SHP77 (cell line): ENCODE data around the gene MGAM2.

ENCODE experiments used
- DNase-seq, 2 experiments: peaks; one replicate each; lab custom pipeline; 2025; lab: John Stamatoyannopoulos, UW

Gene MGAM2

DNA sequence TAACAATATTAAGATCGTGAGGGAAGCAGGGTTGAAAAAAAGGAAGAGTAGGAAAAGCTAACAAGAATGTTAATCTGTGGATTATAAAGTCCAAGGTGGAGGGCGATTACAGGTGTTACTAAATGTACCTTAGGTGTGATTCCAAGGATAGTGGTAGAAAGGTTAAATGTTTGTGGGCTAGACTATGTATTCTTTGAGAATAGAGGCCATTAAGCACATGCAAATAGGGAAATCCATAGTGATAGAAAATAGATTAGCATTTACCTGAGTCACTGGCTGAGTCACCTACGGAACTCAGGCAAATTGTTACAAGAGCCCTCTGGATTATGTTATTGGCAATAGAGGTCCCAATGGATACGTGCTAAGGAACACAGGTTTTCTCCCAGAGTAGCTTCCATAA, 9.0 kb downstream of the MGAM2 start:
- DNase-seq = no peak

DNA sequence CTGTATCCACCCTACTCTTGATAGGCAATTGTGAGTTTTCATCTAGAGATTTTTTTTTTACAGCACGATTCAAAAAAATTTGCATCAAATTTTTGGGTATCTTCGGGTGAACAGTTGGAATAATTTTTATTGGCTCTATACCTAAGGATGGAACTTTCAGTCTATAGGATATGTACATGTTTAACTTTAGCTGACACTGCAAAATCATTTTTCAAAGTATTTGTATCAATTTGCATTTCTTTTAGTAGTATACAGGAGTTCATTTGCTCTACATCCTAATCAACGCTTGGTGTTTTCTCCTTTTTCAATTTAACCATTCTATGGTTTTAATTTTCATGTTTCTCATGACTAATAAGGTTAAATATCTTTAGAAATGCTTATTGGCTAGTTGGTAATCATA, 11.7 kb downstream of the MGAM2 start:
- no peak for DNase-seq

DNA sequence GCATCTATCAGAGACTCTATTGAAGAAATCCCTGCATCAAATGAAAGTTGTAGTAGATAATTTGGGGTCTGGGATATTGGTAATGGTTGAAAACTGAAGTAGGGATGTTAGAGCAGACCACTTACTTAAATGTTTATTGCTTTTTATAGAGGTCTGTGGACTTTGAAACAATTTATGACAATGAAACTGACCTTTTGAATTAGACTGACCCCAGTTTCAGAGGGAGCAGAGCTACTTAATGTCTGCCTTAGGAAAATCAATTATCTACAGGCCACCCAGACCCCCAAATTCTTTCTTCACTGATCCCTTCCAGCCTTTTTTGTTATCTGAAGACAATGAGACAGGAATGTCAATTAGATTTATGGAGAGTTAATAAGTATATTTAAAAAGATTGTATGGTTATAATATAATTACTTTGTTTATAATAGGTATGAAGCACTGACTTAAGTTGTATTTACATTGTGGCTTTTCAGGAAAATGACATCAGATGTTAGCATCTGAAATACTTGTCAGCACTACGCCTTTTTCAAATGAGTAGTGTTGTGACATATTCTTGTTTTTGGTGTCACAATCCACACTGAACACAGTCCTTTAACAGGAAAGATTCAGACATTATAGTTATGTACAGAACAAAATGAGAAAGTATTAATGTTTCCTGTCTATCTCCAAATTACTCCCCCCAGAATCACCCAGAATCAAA, 13.9 kb downstream of the MGAM2 start:
- DNase-seq = no peak

DNA sequence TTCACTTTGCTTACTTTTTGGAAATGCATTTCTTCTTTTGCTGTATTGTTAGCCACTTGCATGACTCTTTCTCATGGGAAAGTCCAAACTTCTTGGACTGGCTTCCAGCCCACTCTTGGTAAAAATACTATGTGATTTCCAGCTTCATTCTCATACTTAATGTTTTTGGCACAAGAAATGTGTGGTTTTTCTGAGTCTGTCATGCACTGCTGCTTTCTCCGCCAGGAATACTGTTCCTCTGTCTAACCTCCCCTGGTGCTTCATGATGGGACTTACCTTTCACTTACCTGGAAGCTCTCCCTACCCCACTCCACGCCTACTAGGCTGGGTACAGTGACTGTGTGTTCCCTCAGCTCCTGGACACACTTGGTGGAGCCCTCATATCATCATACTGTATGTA, 18.7 kb downstream of the MGAM2 start:
- DNase-seq = no peak

DNA sequence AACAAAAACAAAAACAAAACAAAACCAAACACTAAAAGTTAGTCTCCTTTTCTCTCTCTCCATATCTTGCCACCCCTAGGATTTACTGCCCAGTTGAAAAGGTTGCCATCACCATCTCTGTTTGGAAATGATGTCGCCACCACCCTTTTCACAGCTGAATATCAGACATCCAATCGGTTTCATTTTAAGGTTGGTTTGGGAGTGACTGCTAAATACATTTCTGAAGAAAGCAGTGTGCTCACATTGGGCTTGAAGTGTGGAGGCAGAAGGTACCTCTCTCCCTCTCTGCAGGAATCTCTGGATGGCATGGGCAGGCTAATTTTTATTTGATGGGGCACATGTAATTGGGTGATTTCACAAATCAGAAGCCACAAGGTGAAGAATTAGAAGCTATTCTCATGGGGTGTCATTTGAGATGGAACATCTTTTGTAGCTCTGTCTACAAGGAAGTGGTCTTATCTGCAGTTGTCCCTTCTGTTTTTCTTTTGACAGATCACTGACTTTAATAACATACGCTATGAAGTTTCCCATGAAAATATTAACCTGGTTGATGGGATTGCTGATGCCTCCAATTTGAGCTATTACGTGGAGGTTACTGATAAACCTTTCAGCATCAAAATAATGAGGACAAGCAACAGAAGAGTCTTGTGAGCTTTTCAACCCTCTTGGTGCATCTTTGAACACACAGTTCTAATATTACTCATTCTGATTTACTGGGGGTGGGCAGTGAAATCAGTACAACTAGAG, 20.1 kb downstream of the MGAM2 start:
- no peak for DNase-seq

DNA sequence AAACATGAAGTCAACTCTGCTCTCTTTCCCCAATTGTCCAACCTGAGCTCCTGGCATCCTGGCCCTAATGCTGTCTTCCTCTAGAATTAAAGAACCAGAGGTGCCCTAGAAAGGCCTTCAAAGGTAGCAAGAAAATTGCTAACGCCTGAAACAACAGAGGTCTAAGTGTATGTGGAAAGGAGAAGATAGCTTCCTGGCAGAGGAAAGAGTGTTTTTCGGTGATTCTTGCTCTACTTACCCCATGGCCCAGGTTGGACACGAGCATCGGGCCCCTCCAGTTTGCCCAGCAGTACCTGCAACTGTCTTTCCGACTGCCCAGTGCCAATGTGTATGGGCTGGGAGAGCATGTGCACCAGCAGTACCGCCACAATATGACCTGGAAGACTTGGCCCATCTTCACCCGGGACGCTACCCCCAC, 22.2 kb downstream of the MGAM2 start:
- no peak for DNase-seq

DNA sequence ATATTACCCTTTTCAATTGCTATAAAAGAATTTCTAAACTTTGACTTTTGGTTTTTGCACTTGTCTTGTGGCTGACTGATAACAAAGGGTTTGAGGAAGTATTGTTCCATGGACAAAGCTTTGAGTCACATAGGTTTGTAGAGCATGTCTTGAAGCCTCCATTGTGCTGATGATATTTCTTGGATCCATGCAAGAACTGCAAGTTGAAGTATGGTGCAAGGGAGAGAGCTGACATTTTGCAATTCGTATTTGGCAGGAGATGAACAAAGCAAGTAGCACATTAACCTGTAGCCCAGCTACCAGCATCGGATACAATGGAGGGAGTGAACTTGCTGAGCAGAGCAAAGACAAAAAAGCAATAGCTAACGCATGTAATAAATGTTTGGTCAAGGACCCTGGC, 23.4 kb downstream of the MGAM2 start:
- no peak for DNase-seq

DNA sequence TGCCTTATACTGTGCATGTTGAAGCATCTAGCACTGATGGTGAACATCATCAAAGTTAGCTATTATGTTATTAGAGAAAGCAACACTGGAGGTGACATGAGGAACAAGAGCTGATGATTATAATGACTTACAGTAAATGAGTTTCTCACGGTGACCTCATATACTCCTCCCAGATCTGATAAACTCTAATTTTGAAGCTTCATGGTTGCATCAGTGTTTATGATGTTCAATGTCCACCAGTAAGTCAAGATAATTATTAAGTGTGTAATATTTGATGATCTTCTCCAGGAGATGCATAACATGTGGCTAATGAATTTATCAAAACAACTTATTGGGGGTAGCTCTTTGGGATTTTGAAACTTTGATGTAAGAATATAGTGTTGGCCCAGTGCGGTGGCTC, 27.5 kb downstream of the MGAM2 start:
- no peak for DNase-seq

DNA sequence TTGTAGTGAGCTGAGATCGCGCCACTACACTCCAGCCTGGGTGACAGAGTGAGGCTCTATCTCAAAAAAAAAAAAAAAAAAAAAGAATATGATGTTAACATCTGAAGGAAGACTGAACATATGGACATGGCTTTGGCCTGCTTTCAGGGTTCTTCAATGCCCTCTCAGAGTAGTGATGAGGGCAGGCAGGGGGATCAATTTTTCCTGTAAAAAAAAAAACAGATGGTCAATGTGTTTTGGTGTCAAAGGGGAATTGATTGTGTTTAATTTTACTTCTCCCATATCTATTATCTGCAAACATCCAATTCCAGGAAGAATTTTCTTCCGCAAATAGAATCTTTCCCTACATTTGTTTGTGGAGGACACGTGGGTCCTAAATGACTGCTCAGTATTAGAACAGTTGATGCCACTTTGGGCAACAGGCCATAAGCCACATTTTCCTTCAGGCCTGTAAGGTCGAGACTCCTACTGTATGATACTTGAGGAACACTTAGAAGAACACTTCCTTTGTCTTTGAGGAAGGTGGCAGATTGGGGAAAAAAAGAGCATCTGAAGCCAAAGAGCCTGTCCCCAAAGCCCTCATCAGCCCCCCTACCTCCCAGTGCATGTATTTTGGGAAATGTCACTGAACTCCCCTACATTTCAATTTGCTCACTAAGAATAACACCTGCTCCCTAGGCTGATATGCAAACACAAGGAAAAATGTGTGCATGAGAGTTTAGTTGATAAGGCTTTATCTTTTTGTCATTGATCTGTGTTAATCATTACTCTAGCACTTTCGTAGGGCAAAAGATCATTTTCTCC, 28.3 kb downstream of the MGAM2 start:
- DNase-seq = no peak

DNA sequence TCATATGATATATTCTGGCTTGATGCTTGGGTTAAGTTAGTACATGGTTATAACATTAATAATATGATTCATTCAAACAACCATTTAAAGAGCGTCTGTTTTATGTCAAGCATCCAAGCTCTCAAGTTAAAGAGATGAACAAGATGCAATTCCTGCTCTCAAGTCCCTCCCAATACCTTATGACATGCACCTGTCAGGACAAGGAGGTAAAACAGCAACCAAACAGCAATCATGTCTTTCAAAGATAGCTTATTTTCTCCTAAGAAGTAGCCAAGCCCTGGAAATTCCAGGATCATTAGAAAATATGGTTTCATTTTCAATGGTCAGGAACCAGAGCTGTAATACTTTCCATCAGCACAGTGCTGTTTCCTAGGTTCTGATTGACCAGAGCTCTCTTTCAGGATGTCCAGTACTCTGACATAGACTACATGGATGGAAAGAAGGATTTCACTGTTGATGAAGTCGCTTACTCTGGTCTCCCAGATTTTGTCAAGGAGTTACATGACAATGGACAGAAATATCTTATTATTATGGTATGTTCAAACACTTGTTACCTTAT, 29.0 kb downstream of the MGAM2 start:
- no peak for DNase-seq

DNA sequence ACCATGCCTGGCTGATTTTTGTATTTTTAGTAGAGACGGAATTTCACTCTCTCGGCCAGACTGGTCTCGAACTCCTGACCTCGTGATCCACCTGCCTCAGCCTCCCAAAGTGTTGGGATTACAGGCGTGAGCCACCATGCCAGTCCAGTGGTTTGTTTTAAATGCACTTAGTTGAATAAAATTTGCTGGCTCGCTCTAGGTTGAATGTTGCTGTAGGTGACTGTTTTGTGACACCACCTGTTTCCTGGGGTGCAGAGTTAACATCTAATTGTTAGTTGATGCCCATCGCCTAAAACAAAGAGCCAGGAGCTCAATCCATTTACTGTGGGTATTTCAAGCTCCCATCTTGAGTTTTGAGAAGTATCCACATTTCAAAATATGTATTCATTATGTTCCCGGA, 31.2 kb downstream of the MGAM2 start:
- no peak for DNase-seq

DNA sequence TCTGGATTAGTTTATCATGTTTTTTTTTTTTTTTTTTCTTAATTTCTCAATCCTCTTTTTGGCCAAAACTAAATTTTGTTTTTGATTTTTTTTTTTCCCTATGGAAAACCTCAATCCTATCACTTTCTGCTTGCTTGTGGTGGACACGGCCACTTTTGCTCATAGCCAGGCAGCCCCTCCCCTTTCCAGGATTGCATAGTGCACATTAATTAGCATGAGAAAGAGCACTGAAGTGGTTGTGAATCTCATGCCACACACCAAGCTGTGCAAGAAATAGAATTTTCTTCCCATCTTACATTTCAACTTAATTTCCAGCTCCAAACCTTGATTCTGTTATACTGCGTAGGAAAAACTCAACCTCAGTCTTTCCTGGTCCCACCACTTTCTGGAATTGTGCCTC, 34.6 kb downstream of the MGAM2 start:
- no peak for DNase-seq

DNA sequence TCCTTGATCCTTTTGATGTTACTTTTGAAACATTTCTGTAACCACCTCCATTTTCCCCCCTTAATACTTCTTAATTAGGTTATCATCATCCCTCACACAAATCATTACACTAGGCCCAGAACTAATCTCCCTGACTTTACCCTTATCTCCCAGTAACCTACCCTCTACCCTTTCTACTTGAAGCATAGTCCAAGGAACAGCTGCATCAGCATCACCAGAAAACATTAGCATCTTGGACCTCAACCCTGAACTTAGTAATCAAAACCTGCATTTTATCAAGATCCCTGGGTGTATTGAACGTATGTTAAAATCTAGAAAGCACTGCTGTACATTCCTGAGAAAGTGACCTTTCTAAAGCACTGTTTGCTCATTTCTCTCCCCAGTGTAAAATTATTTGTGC, 38.8 kb downstream of the MGAM2 start:
- no peak for DNase-seq

DNA sequence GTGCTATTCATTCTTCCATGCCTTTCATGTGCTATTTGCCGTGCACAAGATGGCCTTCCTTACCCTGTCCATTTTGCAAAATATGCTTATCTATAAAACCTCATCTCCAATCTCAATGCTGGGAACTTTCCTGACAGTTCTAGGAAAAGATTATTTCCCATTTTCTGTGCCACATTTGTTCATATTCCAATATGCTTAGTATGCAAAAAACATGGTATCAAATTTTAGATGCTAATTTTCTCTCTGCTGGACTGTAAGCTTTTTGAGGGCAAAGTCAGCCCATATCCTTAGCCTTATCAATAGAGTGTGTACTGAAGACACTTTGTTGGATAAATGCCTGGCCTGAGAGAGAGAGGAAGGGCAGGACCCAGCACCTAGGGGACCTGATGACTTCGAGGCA, 39.4 kb downstream of the MGAM2 start:
- no peak for DNase-seq

DNA sequence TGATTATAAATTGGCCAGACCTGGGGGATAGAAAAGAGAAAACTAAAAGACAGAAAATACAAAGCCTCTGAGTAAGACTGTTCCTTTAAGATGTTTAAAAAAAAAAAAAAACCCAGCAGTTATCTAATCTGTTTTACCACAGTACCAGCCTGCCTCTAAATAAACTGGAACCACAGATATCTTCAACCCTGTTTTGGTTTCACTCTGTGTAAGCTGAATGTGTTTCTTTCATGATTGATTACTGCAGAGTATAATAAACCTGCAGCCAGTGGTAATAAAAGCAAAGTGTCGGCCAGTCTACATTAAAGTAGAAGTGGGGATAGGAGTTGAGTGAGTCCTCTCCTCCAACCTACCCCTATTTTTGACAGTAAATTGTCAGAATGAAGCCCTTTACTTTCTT, 40.6 kb downstream of the MGAM2 start:
- DNase-seq = no peak

DNA sequence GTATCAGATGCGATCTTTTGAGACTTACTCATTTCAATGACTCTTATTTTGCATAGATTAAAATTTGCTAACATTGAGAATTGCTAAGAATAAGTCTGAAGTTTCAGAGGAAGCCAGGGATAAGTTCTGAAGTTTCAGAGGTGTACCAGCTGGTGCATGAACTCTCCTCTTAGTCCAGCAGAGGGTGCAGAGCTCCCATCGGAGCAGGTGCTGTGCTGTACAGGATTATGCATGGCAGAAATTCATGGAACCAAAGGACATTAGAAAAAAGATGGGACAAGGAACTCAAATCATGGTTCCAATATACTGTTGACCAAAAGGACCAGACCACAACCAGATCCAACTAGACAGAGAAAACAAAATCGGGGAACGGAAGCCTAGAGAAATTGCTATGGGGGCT, 41.9 kb downstream of the MGAM2 start:
- DNase-seq = no peak

DNA sequence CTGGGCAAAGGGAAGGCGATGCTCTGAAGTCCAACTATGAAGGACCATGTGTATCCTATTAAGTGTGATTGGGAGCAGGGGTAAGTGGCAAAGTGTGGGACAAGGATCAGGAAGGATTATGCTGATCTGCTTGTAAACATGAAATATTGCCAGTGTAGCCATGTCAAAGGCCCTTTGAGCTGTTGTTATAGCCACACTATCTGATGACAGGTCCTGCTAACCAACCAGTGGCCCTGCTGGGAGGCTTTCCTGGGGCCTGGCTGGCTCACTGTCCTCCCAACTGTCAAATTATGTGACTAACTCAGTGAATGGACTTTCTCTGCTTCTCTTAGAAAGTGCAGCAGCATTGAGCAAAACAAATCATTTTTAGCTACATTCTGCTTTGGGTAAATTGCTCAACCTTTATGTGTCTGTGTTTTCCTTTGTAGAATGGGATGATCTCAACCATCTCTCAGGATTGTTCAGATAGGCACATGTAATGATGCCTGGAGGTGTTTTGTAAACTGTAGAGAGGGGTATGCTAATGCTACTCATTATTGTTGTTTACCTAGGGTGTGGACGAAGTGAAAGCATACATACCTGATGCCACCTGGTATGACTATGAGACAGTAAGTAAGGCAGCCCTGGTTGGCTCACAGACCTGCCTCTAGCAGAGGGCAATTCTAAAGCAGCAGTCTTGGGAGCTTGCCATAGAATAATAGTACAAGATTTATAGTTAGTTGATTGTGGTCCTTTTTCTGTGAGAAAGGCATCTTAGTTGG, 47.4 kb downstream of the MGAM2 start:
- DNase-seq = no peak

DNA sequence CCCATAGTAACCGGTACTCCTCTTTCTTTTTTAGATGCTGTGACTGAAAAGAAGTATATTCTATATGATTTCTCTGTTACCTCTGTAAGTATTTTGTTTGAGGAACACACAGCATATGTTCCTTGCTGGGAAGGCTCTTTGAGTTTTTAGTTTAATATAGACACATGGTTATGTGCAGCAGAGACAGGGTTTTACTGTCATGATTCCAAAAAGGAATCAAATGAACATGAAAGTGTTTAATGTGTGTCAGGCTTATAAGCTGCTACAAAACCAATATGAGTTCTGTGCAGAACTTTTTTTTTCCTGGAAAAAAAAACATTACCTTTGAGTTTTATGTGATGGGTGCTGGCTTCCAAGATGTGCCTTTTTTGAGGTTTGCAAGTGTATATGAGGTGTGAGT, 50.4 kb downstream of the MGAM2 start:
- DNase-seq = no peak

DNA sequence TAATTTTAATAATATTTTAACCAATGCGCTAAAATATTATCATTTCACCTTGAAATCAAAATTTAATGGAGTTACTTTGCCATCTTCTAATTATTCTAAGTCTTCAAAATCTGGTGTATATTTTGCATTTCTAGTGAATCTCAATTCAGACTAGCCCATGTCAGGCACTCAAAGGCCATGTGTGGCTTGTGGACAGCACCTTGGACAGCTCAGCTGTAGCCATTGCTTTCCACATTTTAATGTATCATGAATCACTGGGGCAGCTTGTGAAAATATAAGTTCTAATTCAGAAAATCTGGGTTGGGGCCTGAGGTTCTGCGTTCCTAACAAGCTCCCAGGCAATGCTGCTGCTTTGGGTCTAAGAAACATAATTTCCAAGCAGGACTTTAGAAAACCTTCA, 57.2 kb downstream of the MGAM2 start:
- DNase-seq = no peak

DNA sequence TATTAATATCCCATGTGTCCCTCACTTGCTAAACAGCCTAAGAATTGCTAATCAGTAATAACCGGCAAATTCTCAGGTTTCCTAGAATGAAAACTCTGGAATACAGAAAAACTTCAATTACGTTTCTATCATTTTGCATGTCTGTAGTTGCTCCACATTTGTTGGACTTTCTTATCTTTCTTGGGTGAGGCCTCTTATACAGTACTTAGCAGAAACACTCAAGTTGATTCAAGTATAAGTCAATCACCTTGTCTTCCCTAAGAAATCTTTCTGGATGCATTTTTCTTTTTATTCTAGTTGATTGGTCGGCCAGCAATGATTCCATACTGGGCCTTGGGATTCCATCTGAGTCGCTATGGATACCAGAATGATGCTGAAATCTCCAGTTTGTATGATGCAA, 61.4 kb downstream of the MGAM2 start:
- DNase-seq = no peak

DNA sequence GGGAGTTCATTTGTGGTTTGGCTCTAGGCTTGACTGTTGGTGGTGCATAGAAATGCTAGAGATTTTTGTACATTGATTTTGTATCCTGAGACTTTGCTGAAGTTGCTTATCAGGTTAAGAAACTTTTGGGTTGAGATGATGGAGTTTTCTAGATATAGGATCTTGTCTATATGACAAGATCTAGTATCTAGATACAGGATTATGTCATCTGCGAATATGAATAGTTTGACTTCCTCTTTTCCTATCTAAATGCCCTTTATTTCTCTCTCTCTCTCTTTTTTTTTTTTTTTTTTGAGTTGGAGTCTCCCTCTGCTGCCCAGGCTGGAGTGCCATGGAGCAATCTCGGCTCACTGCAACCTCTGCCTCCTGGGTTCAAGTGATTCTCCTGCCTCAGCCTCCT, 62.9 kb downstream of the MGAM2 start:
- no peak for DNase-seq

DNA sequence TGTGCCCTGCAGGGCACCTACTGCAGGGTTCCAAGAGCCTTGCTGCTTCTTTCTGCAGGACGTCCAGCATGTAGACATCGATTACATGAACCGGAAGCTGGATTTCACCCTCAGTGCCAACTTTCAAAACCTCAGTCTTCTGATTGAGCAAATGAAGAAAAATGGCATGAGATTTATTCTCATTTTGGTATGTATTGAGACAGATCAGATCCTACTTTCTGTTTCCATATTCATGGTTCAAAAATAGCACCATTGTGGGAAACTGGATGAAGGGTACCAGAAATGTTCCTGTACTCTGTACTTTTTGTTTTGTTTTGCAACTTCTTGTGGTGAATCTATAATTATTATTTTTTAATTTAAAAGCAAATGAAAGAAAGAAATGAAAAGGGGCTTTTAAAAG, 64.1 kb downstream of the MGAM2 start:
- DNase-seq = no peak
